MM.1S (cell line): ENCODE results near the gene TGM3.

Source experiments
- DNase-seq: peaks from one replicate; pipeline ENCODE4 v3.0.0-alpha.2; 2015
- H2AFZ ChIP-seq: fragments of 300-600 bp; sonication (generic); 2 replicates; pipeline ENCODE4 v1.6.0; 2016; ENCODE audit warnings: antibody characterized with exemption, low read length
- H3F3A ChIP-seq: fragments of 300-600 bp; sonication (generic); 2 replicates; pipeline ENCODE4 v1.6.1; 2016; ENCODE audit warnings: mild to moderate bottlenecking, antibody characterized with exemption, low read length, moderate library complexity, mixed read lengths; ENCODE audit not compliant: insufficient read depth
- H3K27ac ChIP-seq: fragments of 300-600 bp; sonication (generic); 2 replicates; pipeline ENCODE4 v1.5.1; 2016; ENCODE audit warnings: mild to moderate bottlenecking, low read length
- H3K27me3 ChIP-seq: fragments of 300-600 bp; sonication (generic); replicated peaks from 2 replicates; pipeline ENCODE4 v1.6.0; 2016; ENCODE audit warnings: low read length; ENCODE audit not compliant: insufficient read depth
- H3K36me3 ChIP-seq: fragments of 300-600 bp; sonication (generic); replicated peaks from 2 replicates; pipeline ENCODE4 v1.6.1; 2016; ENCODE audit warnings: mild to moderate bottlenecking, low read length, mixed read lengths; ENCODE audit not compliant: insufficient read depth
- H3K4me1 ChIP-seq: fragments of 300-600 bp; sonication (generic); 2 replicates; pipeline ENCODE4 v1.6.1; 2016; ENCODE audit warnings: low read length, mixed read lengths
- H3K4me2 ChIP-seq: fragments of 300-600 bp; sonication (generic); 2 replicates; pipeline ENCODE4 v1.6.0; 2016; ENCODE audit warnings: low read depth, low read length
- H3K4me3 ChIP-seq: fragments of 300-600 bp; sonication (generic); 2 replicates; pipeline ENCODE4 v1.5.1; 2016; ENCODE audit warnings: low read length, mixed read lengths
- H3K79me2 ChIP-seq: fragments of 300-600 bp; sonication (generic); 2 replicates; pipeline ENCODE4 v1.6.1; 2016; ENCODE audit warnings: mixed run types, low read length, mixed read lengths
- H3K9ac ChIP-seq: fragments of 300-600 bp; sonication (generic); 2 replicates; pipeline ENCODE4 v1.6.1; 2016; ENCODE audit warnings: low read length, mixed read lengths
- H3K9me2 ChIP-seq: fragments of 300-600 bp; sonication (generic); replicated peaks from 2 replicates; pipeline ENCODE4 v1.6.1; 2016; ENCODE audit warnings: mild to moderate bottlenecking, low read length, mixed read lengths; ENCODE audit not compliant: insufficient read depth
- H3K9me3 ChIP-seq: fragments of 300-600 bp; sonication (generic); replicated peaks from 2 replicates; pipeline ENCODE4 v1.6.1; 2016; ENCODE audit warnings: mild to moderate bottlenecking, low read length, mixed read lengths; ENCODE audit not compliant: insufficient read depth
- H4K20me1 ChIP-seq: fragments of 300-600 bp; sonication (generic); 2 replicates; pipeline ENCODE4 v1.6.1; 2016; ENCODE audit warnings: mild to moderate bottlenecking, low read length, moderate library complexity, mixed read lengths; ENCODE audit not compliant: insufficient read depth
- EZH2 ChIP-seq: fragments of 300-600 bp; sonication (generic); optimal IDR thresholded peaks from 2 replicates; pipeline ENCODE3; 2017; ENCODE audit warnings: low read depth, mild to moderate bottlenecking, antibody characterized with exemption, low read length, mixed read lengths
- EZH2phosphoT487 ChIP-seq: fragments of 300-600 bp; sonication (generic); IDR thresholded peaks from 2 replicates; pipeline ENCODE4 v1.6.1; 2018; ENCODE audit warnings: antibody characterized with exemption, low read length
- TF ChIP-seq, protein P1 (sequence below): fragments of 300-600 bp; sonication (generic); IDR thresholded peaks from 2 replicates; pipeline ENCODE4 v1.5.1; 2016; ENCODE audit warnings: antibody characterized with exemption, low read length, mixed read lengths

The TGM3 gene

GRCh38 chr20:2303673-2304072 is 7.9 kb downstream of the TGM3 start:
- Histone ChIP-seq H3K4me3 (no peak overlapping the region), H2AFZ (no peak overlapping the region), H3K27ac (no peak overlapping the region), H3K9me3 (no peaks in the 10 kb centered on the region), H3K36me3 (no peaks in the 10 kb centered on the region), H3K9ac (no peak overlapping the region), H3K4me1 (peaks cover 3% of the 10 kb centered on the region; the same call in 1 of the 2 replicates), H3K79me2 (no peaks in the 10 kb centered on the region), H4K20me1 (no peaks in the 10 kb centered on the region), H3K9me2 (no peaks in the 10 kb centered on the region), H3K4me2 (no peak overlapping the region), H3F3A (no peaks in the 10 kb centered on the region), H3K27me3 (no peaks in the 10 kb centered on the region)
- no peak for DNase-seq
- TF ChIP-seq, protein P1, sequence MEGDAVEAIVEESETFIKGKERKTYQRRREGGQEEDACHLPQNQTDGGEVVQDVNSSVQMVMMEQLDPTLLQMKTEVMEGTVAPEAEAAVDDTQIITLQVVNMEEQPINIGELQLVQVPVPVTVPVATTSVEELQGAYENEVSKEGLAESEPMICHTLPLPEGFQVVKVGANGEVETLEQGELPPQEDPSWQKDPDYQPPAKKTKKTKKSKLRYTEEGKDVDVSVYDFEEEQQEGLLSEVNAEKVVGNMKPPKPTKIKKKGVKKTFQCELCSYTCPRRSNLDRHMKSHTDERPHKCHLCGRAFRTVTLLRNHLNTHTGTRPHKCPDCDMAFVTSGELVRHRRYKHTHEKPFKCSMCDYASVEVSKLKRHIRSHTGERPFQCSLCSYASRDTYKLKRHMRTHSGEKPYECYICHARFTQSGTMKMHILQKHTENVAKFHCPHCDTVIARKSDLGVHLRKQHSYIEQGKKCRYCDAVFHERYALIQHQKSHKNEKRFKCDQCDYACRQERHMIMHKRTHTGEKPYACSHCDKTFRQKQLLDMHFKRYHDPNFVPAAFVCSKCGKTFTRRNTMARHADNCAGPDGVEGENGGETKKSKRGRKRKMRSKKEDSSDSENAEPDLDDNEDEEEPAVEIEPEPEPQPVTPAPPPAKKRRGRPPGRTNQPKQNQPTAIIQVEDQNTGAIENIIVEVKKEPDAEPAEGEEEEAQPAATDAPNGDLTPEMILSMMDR: no peak
- no peak for TF ChIP-seq EZH2
- TF ChIP-seq EZH2phosphoT487: no peak

DNA sequence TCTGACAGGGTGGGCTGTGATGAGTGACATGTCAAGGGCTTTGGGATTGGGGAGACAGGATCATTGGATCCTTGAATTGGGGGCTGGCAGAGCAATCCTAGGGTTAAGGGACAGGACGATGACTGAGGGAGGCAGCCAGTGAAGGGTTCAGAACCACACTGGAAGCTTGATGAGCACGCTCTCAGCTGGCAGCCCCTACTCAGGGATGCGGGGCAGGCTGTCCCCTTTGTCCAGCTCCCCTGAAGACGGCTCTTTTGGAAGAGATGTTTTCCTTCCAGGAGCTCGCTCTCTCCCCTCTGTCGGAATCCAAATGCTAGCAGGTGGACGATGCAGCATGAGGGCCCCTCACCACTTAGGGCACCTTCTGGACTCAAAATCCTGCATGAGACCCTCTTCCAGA is 8.4 kb downstream of the TGM3 start:
- no peak for TF ChIP-seq EZH2phosphoT487
- no peak for TF ChIP-seq EZH2
- TF ChIP-seq, protein P1: no peak
- no peaks in the 10 kb centered on the region for H4K20me1 ChIP-seq
- no peak overlapping the region for H3K4me3 ChIP-seq
- H3K9me3 ChIP-seq: no peaks in the 10 kb centered on the region
- peaks cover 3% of the 10 kb centered on the region; the same call in 1 of the 2 replicates for H3K4me1 ChIP-seq
- H3K79me2 ChIP-seq: no peaks in the 10 kb centered on the region
- H3K4me2 ChIP-seq: no peak overlapping the region
- H3K9me2 ChIP-seq: no peaks in the 10 kb centered on the region
- no peaks in the 10 kb centered on the region for H3K36me3 ChIP-seq
- H2AFZ ChIP-seq: no peak overlapping the region
- H3K9ac ChIP-seq: no peak overlapping the region
- no peaks in the 10 kb centered on the region for H3F3A ChIP-seq
- DNase-seq: no peak
- no peak overlapping the region for H3K27ac ChIP-seq
- H3K27me3 ChIP-seq: no peaks in the 10 kb centered on the region

DNA sequence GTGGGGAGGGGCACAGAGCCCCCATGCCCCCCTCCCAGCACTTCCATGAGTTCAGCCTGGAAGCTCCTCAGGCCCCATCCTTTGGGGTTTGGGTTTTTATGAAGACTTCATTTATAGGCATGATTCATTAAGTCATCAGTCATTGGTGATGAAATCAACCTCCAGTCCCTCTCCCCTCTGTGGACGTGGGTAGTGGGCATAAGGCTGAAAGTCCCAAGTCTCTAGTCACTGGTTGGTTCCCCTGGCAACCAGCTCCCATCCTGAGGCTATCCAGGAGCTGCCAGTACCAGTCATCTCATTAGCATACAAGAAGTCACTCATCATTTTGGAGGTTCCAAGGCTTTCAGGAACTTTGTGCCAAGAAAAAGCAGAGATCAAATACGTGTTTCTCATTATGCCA is 9.2 kb downstream of the TGM3 start:
- TF ChIP-seq, protein P1: no peak
- TF ChIP-seq EZH2 (no peak), EZH2phosphoT487 (no peak)
- no peaks in the 10 kb centered on the region for H3K27me3 ChIP-seq

More for the DNA sequence above, 9.2 kb downstream of the TGM3 start:
- H3K9me2 ChIP-seq: no peaks in the 10 kb centered on the region
- no peak overlapping the region for H2AFZ ChIP-seq
- no peaks in the 10 kb centered on the region for H3K9me3 ChIP-seq
- H4K20me1 ChIP-seq: no peaks in the 10 kb centered on the region
- H3K9ac ChIP-seq: no peak overlapping the region
- DNase-seq: no peak
- no peaks in the 10 kb centered on the region for H3F3A ChIP-seq
- H3K36me3 ChIP-seq: no peaks in the 10 kb centered on the region
- no peaks in the 10 kb centered on the region for H3K79me2 ChIP-seq
- H3K4me2 ChIP-seq: no peak overlapping the region
- no peak overlapping the region for H3K27ac ChIP-seq
- peaks cover 3% of the 10 kb centered on the region; the same call in 1 of the 2 replicates for H3K4me1 ChIP-seq
- no peak overlapping the region for H3K4me3 ChIP-seq
